Calu3 (cell line): Measurements from ENCODE around the gene NEDD4L. TPM values are rescaled to one million over a fixed set of nuclear protein-coding genes. Genes with fewer than 3 reads are reported as not detected.

Experiments
- BruUV-seq: library from RNA; stranded (reverse); fragments of 400-500 nt; replicated peaks from 2 replicates; lab custom pipeline; 2021; lab: Mats Ljungman, UMichigan
- CTCF ChIA-PET: fragments of 300-600 bp; sonication (Branson Sonifier 250); formaldehyde crosslinking; loops from one replicate; lab custom pipeline; 2022; ENCODE audit warnings: antibody characterized with exemption; lab: Charles Lee
- DNase-seq: peaks from one replicate; pipeline ENCODE4 v3.0.0; 2022
- H3K27ac Mint-ChIP-seq: one replicate; pipeline ENCODE4 v1.8.0; 2022; ENCODE audit warnings: mixed read lengths; ENCODE audit not compliant: unreplicated experiment
- H3K27me3 Mint-ChIP-seq: one replicate; pipeline ENCODE4 v1.8.0; 2022; ENCODE audit warnings: mixed read lengths; ENCODE audit not compliant: unreplicated experiment
- H3K36me3 Mint-ChIP-seq: one replicate; pipeline ENCODE4 v1.8.0; 2022; ENCODE audit warnings: mild to moderate bottlenecking, moderate library complexity, mixed read lengths; ENCODE audit not compliant: insufficient read depth, unreplicated experiment
- H3K4me1 Mint-ChIP-seq: one replicate; pipeline ENCODE4 v1.8.0; 2022; ENCODE audit warnings: mild to moderate bottlenecking, low read depth, mixed read lengths; ENCODE audit not compliant: unreplicated experiment
- H3K4me3 Mint-ChIP-seq: one replicate; pipeline ENCODE4 v1.8.0; 2022; ENCODE audit warnings: mild to moderate bottlenecking, low read depth, moderate library complexity, mixed read lengths; ENCODE audit not compliant: unreplicated experiment
- H3K9me3 Mint-ChIP-seq: one replicate; pipeline ENCODE4 v1.8.0; 2022; ENCODE audit warnings: low read depth, mixed read lengths; ENCODE audit not compliant: unreplicated experiment
- CTCF ChIP-seq: fragments of 200-600 bp; IDR thresholded peaks from one replicate; pipeline ENCODE4 v1.8.0; 2022; ENCODE audit warnings: antibody characterized with exemption; ENCODE audit not compliant: unreplicated experiment
- intact Hi-C: fragments of 100-400 bp; cut with micrococcal nuclease; formaldehyde crosslinking; loops from one replicate; pipeline ENCODE4 v1.10.0; 2022; ENCODE audit not compliant: unreplicated experiment
- total RNA-seq: library from RNA; stranded (reverse); gene quantifications from 2 replicates; pipeline ENCODE4 v1.2.3, GENCODE V29; 2022

The NEDD4L gene
- total RNA-seq, 1 experiment from 2014 or later: 213 TPM

DNA sequence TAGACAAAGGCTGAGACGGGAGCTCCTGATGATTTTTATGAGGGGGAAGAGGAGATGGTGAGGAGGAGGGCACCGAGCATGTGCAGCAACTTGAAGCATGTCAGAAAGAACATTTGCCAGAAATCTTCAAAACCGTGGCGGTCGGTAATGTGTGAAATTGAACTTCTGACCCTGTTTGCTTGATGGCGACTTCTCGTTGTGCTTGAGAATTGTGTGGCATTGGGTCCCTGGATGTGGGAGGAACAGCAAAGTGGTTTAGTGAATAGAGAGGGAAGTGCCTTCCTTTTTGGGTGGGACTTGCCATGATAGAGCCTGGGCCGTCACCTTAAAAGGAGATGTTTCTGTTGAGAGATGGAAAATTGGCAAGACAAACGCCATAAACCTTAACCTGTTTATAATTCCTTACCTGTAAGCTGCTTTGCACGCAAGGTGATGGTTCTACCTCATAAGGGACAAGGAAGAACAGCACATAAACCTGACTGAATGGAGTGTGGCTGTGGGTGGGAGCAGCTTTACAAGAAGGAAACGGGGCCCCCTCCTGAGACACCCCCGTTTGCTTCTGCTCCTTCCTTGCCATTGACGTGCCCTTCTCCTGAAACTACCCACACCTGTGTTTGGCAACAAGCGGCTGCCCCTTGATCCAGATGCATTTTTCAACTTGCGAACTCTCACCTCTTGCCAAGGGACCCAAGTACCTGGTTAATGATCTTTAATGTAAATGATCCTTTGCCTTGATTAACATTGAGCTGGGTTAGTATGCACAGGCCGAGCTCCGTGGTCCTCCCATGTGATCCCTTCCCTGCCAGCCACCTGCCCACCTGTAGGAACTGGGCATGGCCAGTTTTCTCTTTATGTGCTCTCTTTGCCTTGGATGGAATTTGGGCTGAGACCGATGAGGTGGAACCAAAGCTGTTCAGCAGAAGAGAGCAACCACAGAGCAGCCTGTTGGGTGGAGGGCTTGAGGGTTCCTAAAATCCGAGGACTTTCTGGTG, 153.2 kb downstream of the NEDD4L start:
- Mint-ChIP-seq H3K27ac (peak overlapping the region; percentile 67), H3K4me3 (peak overlapping the region; percentile 89), H3K27me3 (no peaks in the 10 kb centered on the region), H3K4me1 (peaks cover 63% of the 10 kb centered on the region), H3K9me3 (no peaks in the 10 kb centered on the region), H3K36me3 (peaks cover 32% of the 10 kb centered on the region)
- CTCF ChIA-PET: interaction anchor here (0.7 to 2.9 kb wide), 10 partner anchors 10 to 1160 kb away, joined by 3 to 10 read pairs (median 4); partner anchors contain the start of gene NEDD4L
- BruUV-seq: no TSS peak
- DNase-seq: no peak
- TF ChIP-seq CTCF: no peak
- intact Hi-C loops: loop anchor here (2.0 to 5.0 kb wide), 3 partner anchors 14 to 125 kb away; no protein-coding TSS in a partner anchor

DNA sequence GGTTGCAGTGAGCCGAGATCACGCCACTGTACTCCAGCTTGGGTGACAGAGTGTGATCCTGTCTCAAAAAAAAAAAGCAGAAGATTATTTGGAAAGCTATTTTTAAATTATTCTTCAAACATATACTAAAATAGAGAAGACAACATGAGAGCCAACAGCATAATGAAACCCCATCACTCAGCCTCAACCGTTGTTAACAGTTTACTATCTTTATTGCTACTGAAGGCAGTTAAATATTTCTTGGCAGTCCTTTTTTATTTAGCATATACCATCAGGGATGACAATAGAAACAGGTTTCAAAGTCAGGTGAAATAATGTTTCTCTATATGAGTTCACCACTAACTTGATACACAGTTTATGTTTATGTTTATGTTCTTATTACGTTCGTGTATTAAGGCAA, 157.2 kb downstream of the NEDD4L start:
- CTCF ChIA-PET: interaction anchor here (1.3 kb wide), 1 partner anchor 121 kb away, joined by 3 read pairs; no protein-coding TSS in a partner anchor
- Mint-ChIP-seq H3K36me3 (peaks cover 29% of the 10 kb centered on the region), H3K4me3 (no peak overlapping the region), H3K27ac (no peak overlapping the region), H3K27me3 (no peaks in the 10 kb centered on the region), H3K4me1 (peaks cover 42% of the 10 kb centered on the region), H3K9me3 (no peaks in the 10 kb centered on the region)
- intact Hi-C loops: no loop called here
- TF ChIP-seq CTCF: no peak
- DNase-seq: no peak
- BruUV-seq: no TSS peak

DNA sequence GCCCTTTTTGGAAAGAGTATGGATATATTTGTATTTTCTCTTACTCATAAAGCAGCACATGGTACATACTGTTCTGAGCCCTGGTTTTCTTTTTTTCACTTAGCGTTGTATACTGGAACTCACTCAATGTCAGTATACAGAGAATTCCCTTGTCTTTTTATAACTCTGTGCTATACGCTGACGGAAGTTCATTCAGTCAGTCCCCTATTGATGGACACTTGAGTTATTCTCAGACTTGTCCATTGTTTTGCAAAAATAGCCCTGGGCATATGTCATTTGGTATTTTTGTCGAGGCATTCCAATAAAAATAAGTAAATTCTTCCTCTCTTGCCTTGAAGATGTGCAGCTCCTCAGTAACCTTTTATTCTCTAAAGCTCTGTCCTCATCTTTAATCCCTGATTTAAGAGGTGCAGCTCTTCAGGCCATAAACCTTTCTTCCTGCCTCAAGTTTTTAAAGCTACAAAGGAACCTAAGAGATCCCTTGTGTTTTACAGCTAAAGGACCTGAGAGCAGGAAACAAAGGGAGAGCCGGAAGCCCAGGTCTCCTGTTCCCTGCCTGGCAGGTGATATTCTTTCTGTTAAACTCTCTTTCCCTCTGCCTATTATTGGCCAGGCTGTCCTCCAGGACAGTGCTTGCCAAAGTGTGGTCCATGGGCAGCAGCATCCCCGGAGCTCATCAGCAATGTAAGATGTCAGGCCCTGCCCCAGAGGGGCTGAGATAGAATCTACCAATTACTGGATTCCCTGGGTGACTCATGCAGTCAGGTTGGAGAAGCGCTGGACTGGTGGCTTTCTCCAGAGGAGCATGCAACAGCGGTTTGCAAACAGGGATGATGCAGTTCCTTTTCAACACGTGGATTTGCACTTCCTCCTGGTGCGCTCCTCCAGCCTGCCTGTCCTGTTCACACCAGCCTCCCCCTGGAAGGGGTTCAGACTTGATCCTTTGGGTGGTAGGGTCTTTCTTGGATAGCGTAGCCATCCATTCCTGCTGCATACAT, 158.0 kb downstream of the NEDD4L start:
- peaks cover 41% of the 10 kb centered on the region for H3K4me1 Mint-ChIP-seq

More for the DNA sequence above, 158.0 kb downstream of the NEDD4L start:
- BruUV-seq: no TSS peak
- Mint-ChIP-seq H3K27me3 (no peaks in the 10 kb centered on the region), H3K27ac (peak overlapping the region; percentile 56), H3K9me3 (no peaks in the 10 kb centered on the region), H3K4me3 (no peak overlapping the region), H3K36me3 (peaks cover 27% of the 10 kb centered on the region)
- CTCF ChIA-PET: interaction anchor here (0.7 to 1.3 kb wide), 2 partner anchors 25 to 120 kb away, joined by 3 read pairs; no protein-coding TSS in a partner anchor
- no peak for DNase-seq
- intact Hi-C loops: no loop called here
- TF ChIP-seq CTCF: no peak
